Fibroblast of pulmonary artery (primary cell): Measurements from ENCODE around the gene CHMP4B.

Experiments used
- DNase-seq: peaks from one replicate; pipeline ENCODE4 v3.0.0-alpha.2; 2010; ENCODE audit warnings: low read depth
- H3K4me3 ChIP-seq: replicated peaks from 2 replicates; pipeline ENCODE4 v1.5.1; 2011; ENCODE audit warnings: low read depth, mild to moderate bottlenecking, control low read depth, low read length, moderate library complexity
- CTCF ChIP-seq: IDR thresholded peaks from 2 replicates; pipeline ENCODE4 v1.5.1; 2011; ENCODE audit warnings: mild to moderate bottlenecking, control low read depth, low read length, inconsistent platforms; ENCODE audit errors: missing control alignments

The CHMP4B gene

GRCh38 chr20:33842346-33842745 is 31.2 kb downstream of the CHMP4B start:
- TF ChIP-seq CTCF, result no peak
- DNase-seq, result no peak
- H3K4me3 ChIP-seq, result no peak overlapping the region

- no peak for DNase-seq
- no peak for TF ChIP-seq CTCF
- H3K4me3 ChIP-seq, result no peak overlapping the region
Observed at GRCh38 chr20:33843050-33843449, 31.9 kb downstream of the CHMP4B start.

GRCh38 chr20:33843854-33844253 is 32.7 kb downstream of the CHMP4B start:
- no peak overlapping the region for H3K4me3 ChIP-seq
- DNase-seq, result no peak
- no peak for TF ChIP-seq CTCF

- no peak overlapping the region for H3K4me3 ChIP-seq
- DNase-seq, result peak; percentile 89
- TF ChIP-seq CTCF, result no peak
Observed at GRCh38 chr20:33846291-33846935, 35.3 kb downstream of the CHMP4B start.

- TF ChIP-seq CTCF, result no peak
- H3K4me3 ChIP-seq, result no peak overlapping the region
- DNase-seq, result no peak
Observed at GRCh38 chr20:33847006-33847405, 35.9 kb downstream of the CHMP4B start.

- no peak for DNase-seq
- TF ChIP-seq CTCF, result no peak
- no peak overlapping the region for H3K4me3 ChIP-seq
Observed at GRCh38 chr20:33848391-33848790, 37.2 kb downstream of the CHMP4B start.

GRCh38 chr20:33850159-33850558 is 39.0 kb downstream of the CHMP4B start:
- TF ChIP-seq CTCF, result no peak
- no peak for DNase-seq
- no peak overlapping the region for H3K4me3 ChIP-seq
